Measurements from ENCODE around the gene GJA4. TPM values are rescaled to one million over a fixed set of nuclear protein-coding genes. Genes with fewer than 3 reads are reported as not detected.

The GJA4 gene
- total RNA-seq, 2 donors from 2014 or later, result 9.0 TPM

DNA sequence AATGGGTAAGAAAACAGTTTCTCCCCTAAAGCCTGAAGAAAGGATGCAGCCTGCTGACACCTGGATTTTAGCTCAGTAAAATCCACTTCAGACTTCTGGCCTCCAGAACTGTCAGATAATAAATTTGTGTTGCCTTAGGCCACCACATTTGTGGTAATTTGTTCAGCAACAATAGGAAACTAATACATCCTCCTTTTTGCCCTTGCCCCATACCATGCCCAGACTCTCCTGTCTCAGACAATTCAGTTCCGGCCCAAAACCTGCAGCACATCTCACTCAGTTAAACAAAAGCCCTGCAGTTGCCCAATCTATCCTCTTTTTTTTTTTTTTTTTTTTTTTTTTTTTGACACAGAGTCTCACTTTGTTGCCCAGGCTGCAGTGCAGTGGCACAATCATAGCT is 40.9 kb downstream of the GJA4 start:
- Histone ChIP-seq H3K9me3 (ENCODE audit: control insufficient read depth, low read length) (no peaks in the 10 kb centered on the region), H3K36me3 (ENCODE audit: control insufficient read depth, insufficient read depth, low read length) (no peaks in the 10 kb centered on the region), H3K27me3 (ENCODE audit: control insufficient read depth, insufficient read depth, low read length, poor library complexity, severe bottlenecking) (no peaks in the 10 kb centered on the region), H3K4me3 (ENCODE audit: low read length) (no peak overlapping the region), H3K9ac (ENCODE audit: extremely low read depth, low read length, poor library complexity, severe bottlenecking) (no peak overlapping the region), H3K27ac (ENCODE audit: low read depth, low read length) (no peak overlapping the region), H3K4me1 (ENCODE audit: control insufficient read depth, insufficient read depth, low read length) (peaks cover 8% of the 10 kb centered on the region)
- Mint-ChIP-seq H3K27ac (no peak overlapping the region), H3K9me3 (no peaks in the 10 kb centered on the region), H3K4me3 (no peak overlapping the region), H3K4me1 (peaks cover 19% of the 10 kb centered on the region), H3K27me3 (ENCODE audit: insufficient read depth) (peaks cover 4% of the 10 kb centered on the region), H3K36me3 (ENCODE audit: low read depth) (peaks cover 4% of the 10 kb centered on the region)
- peak; percentile 9 for DNase-seq
- 83% methylated on average over 1 of the region's 1 CpG; no CpG with 5 or more reads in 1 of the 2 experiments for WGBS, 2 experiments (ENCODE audit: insufficient coverage in 1 of 2, insufficient read length in 1 of 2)
- TF ChIP-seq CTCF (conservative IDR thresholded peaks at IDR 0.05), result no peak

DNA sequence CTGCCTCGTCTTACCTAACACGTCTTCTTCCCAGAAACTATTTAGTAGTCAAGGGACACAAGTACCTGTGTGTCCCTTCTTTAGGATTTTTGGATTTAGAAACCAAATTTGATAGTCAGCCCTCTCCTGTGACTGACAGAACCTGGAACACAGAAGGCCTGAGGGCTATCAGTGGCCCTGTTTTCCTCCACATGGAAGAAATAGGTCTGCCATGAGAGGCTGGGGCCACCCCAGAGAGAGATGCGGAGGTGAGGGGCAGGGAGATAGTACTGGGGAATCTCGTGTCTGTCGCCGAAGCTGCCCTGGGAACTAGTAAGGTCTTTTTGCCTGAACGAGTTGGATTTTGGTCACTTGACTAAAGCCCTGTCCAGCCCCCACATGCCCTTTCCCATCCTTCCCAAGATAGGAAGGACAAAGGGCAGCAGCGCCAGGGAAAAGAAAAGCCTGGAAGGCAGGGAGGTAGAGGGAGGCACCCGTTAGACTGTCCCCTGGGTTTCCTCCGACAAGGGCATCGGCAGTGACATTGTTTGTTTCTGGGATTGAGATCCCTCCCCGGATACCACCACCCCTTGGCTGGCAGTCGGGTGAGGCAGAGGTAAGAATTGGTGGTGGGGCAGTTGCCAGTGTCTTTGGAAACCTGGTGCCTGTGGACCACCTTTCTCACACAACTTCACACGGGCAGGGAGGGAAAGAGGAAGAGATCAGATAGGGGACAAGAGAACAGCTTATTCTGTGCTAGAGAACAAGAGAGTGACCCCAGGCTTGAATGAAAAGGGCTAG is 46.9 kb downstream of the GJA4 start:
- Mint-ChIP-seq H3K27me3 (ENCODE audit: insufficient read depth) (no peaks in the 10 kb centered on the region), H3K27ac (no peak overlapping the region), H3K4me3 (no peak overlapping the region), H3K9me3 (no peaks in the 10 kb centered on the region), H3K36me3 (ENCODE audit: low read depth) (no peaks in the 10 kb centered on the region), H3K4me1 (peaks cover 48% of the 10 kb centered on the region)
- no peaks in the 10 kb centered on the region for H3K27me3 ChIP-seq (ENCODE audit: control insufficient read depth, insufficient read depth, low read length, poor library complexity, severe bottlenecking)
- H3K27ac ChIP-seq (ENCODE audit: low read depth, low read length), result no peak overlapping the region
- WGBS, 2 experiments (ENCODE audit: insufficient coverage in 1 of 2, insufficient read length in 1 of 2), result 87 to 90% methylated on average over 6 to 14 of the region's 14 CpGs
- DNase-seq, result peak; percentile 33
- no peak overlapping the region for H3K4me3 ChIP-seq (ENCODE audit: low read length)
- H3K9ac ChIP-seq (ENCODE audit: extremely low read depth, low read length, poor library complexity, severe bottlenecking), result no peak overlapping the region
- no peaks in the 10 kb centered on the region for H3K36me3 ChIP-seq (ENCODE audit: control insufficient read depth, insufficient read depth, low read length)
- H3K9me3 ChIP-seq (ENCODE audit: control insufficient read depth, low read length), result no peaks in the 10 kb centered on the region
- TF ChIP-seq CTCF (conservative IDR thresholded peaks at IDR 0.05), result no peak
- H3K4me1 ChIP-seq (ENCODE audit: control insufficient read depth, insufficient read depth, low read length), result peaks cover 32% of the 10 kb centered on the region

GRCh38 chr1:34840426-34840825 is 47.6 kb downstream of the GJA4 start:
- no peaks in the 10 kb centered on the region for H3K9me3 ChIP-seq (ENCODE audit: control insufficient read depth, low read length)
- Mint-ChIP-seq H3K4me1 (peaks cover 53% of the 10 kb centered on the region), H3K27me3 (ENCODE audit: insufficient read depth) (no peaks in the 10 kb centered on the region), H3K9me3 (no peaks in the 10 kb centered on the region), H3K27ac (no peak overlapping the region), H3K36me3 (ENCODE audit: low read depth) (no peaks in the 10 kb centered on the region), H3K4me3 (no peak overlapping the region)
- H3K27me3 ChIP-seq (ENCODE audit: control insufficient read depth, insufficient read depth, low read length, poor library complexity, severe bottlenecking), result no peaks in the 10 kb centered on the region
- peaks cover 38% of the 10 kb centered on the region for H3K4me1 ChIP-seq (ENCODE audit: control insufficient read depth, insufficient read depth, low read length)
- TF ChIP-seq CTCF (conservative IDR thresholded peaks at IDR 0.05), result no peak
- H3K36me3 ChIP-seq (ENCODE audit: control insufficient read depth, insufficient read depth, low read length), result no peaks in the 10 kb centered on the region
- H3K9ac ChIP-seq (ENCODE audit: extremely low read depth, low read length, poor library complexity, severe bottlenecking), result no peak overlapping the region
- DNase-seq, result peak; percentile 32
- no peak overlapping the region for H3K27ac ChIP-seq (ENCODE audit: low read depth, low read length)
- no peak overlapping the region for H3K4me3 ChIP-seq (ENCODE audit: low read length)
- WGBS, 2 experiments (ENCODE audit: insufficient coverage in 1 of 2, insufficient read length in 1 of 2), result 87 to 94% methylated on average over 2 to 3 of the region's 3 CpGs
